Activated CD8-positive, alpha-beta T cell treated with anti-CD3 and anti-CD28 coated beads, Interleukin-2, amount 10 ng/mL, durations not matched to agents 7 days and 5 days (primary cell): ENCODE data around the gene ZBTB17. TPM values are rescaled to one million over a fixed set of nuclear protein-coding genes. Genes with fewer than 3 reads are reported as not detected.
"Not testable (repeated sequence)": the region's sequence is repeated elsewhere in the genome, so short reads cannot be mapped to it uniquely, and the experiment has no call there.

Experiments
- ATAC-seq: fragments of 150-1000 bp; cut with Tn5 transposase; one replicate; pipeline ENCODE4 v1.10.0; 2021; ENCODE audit warnings: moderate library complexity
- CTCF ChIA-PET: fragments of 350-600 bp; sonication (Branson Sonifier 250); formaldehyde crosslinking; loops from one replicate; lab custom pipeline; 2021; ENCODE audit warnings: antibody characterized with exemption; lab: Charles Lee
- POLR2A ChIA-PET: fragments of 350-600 bp; sonication (Branson Sonifier 250); formaldehyde crosslinking; loops from one replicate; lab custom pipeline; 2021; ENCODE audit warnings: antibody characterized with exemption; lab: Charles Lee
- DNase-seq: peaks from one replicate; pipeline ENCODE4 v3.0.0-alpha.2; 2020
- H3K27ac Mint-ChIP-seq: one replicate; pipeline ENCODE4 v1.8.0; 2021; ENCODE audit warnings: mild to moderate bottlenecking, mixed read lengths
- H3K27me3 Mint-ChIP-seq: one replicate; pipeline ENCODE4 v1.8.0; 2021; ENCODE audit warnings: low read depth, mixed read lengths
- H3K36me3 Mint-ChIP-seq: one replicate; pipeline ENCODE4 v1.8.0; 2021; ENCODE audit warnings: low read depth, mixed read lengths
- H3K4me1 Mint-ChIP-seq: one replicate; pipeline ENCODE4 v1.8.0; 2021; ENCODE audit warnings: low read depth, mixed read lengths
- H3K4me3 Mint-ChIP-seq: one replicate; pipeline ENCODE4 v1.8.0; 2021; ENCODE audit warnings: mild to moderate bottlenecking, mixed read lengths
- H3K9me3 Mint-ChIP-seq: one replicate; pipeline ENCODE4 v1.8.0; 2022; ENCODE audit warnings: mixed read lengths; ENCODE audit not compliant: insufficient read depth
- total RNA-seq, 2 experiments: library from RNA; stranded (reverse); gene quantifications; one replicate each; pipeline ENCODE4 v1.2.3, GENCODE V29; 2021

The ZBTB17 gene
- total RNA-seq, 2 experiments from 2014 or later = 32.3 to 33.3 TPM

- Mint-ChIP-seq H3K4me3 (peak overlapping the region; percentile 23), H3K4me1 (peaks cover 41% of the 10 kb centered on the region), H3K27me3 (no peaks in the 10 kb centered on the region), H3K9me3 (no peaks in the 10 kb centered on the region), H3K36me3 (peaks cover 71% of the 10 kb centered on the region), H3K27ac (peak overlapping the region; percentile 41)
- peak; percentile 90 for ATAC-seq
- ChIA-PET POLR2A (no interaction called here), CTCF (interaction anchor here (1.3 to 2.5 kb wide), 2 partner anchors 101 to 104 kb away, joined by 4 to 9 read pairs; no protein-coding TSS in a partner anchor)
- DNase-seq = peak; percentile 85
Measured at GRCh38 chr1:15918962-15919715, 56.8 kb downstream of the ZBTB17 start.

GRCh38 chr1:15916916-15917315, 59.0 kb downstream of the ZBTB17 start:
- peak overlapping the region; percentile 66 for H3K27ac Mint-ChIP-seq
- no peaks in the 10 kb centered on the region for H3K9me3 Mint-ChIP-seq
- ChIA-PET POLR2A (interaction anchor here (0.6 to 1.2 kb wide), 2 partner anchors 20 to 84 kb away, joined by 3 read pairs; no protein-coding TSS in a partner anchor), CTCF (interaction anchor here (0.7 to 2.2 kb wide), 2 partner anchors 47 to 102 kb away, joined by 3 to 11 read pairs; no protein-coding TSS in a partner anchor)
- no peaks in the 10 kb centered on the region for H3K27me3 Mint-ChIP-seq
- H3K4me1 Mint-ChIP-seq = peaks cover 41% of the 10 kb centered on the region
- ATAC-seq (no peak), DNase-seq (no peak)
- H3K4me3 Mint-ChIP-seq = peak overlapping the region; percentile 43
- peaks cover 69% of the 10 kb centered on the region for H3K36me3 Mint-ChIP-seq

GRCh38 chr1:15916417-15916816, 59.5 kb downstream of the ZBTB17 start:
- peak overlapping the region; percentile 66 for H3K27ac Mint-ChIP-seq
- ChIA-PET POLR2A (interaction anchor here (0.9 to 1.2 kb wide), 3 partner anchors 9 to 83 kb away, joined by 3 read pairs; partner anchors contain the start of gene SPEN), CTCF (interaction anchor here (0.7 to 2.2 kb wide), 4 partner anchors 10 to 101 kb away, joined by 3 to 11 read pairs (median 4); no protein-coding TSS in a partner anchor)
- no peaks in the 10 kb centered on the region for H3K27me3 Mint-ChIP-seq
- DNase-seq (no peak), ATAC-seq (peak; percentile 29)
- H3K36me3 Mint-ChIP-seq = peaks cover 66% of the 10 kb centered on the region
- H3K4me1 Mint-ChIP-seq = peaks cover 41% of the 10 kb centered on the region
- H3K9me3 Mint-ChIP-seq = no peaks in the 10 kb centered on the region
- peak overlapping the region; percentile 43 for H3K4me3 Mint-ChIP-seq

- DNase-seq = no peak
- ChIA-PET POLR2A (interaction anchor here (0.9 to 1.2 kb wide), 3 partner anchors 9 to 83 kb away, joined by 3 read pairs; partner anchors contain the start of gene SPEN), CTCF (interaction anchor here (0.7 to 2.2 kb wide), 4 partner anchors 10 to 101 kb away, joined by 3 to 11 read pairs (median 4); no protein-coding TSS in a partner anchor)
- Mint-ChIP-seq H3K27me3 (no peaks in the 10 kb centered on the region), H3K36me3 (peaks cover 67% of the 10 kb centered on the region), H3K9me3 (no peaks in the 10 kb centered on the region), H3K4me3 (peak overlapping the region; percentile 43), H3K27ac (peak overlapping the region; percentile 64), H3K4me1 (peaks cover 41% of the 10 kb centered on the region)
- ATAC-seq = peak; percentile 50
Measured at GRCh38 chr1:15915991-15916390, 59.9 kb downstream of the ZBTB17 start.

- H3K9me3 Mint-ChIP-seq, H3K27ac Mint-ChIP-seq, H3K27me3 Mint-ChIP-seq, H3K4me3 Mint-ChIP-seq, DNase-seq, ATAC-seq, POLR2A ChIA-PET: not testable (repeated sequence)
- H3K4me1 Mint-ChIP-seq = peaks cover 28% of the 10 kb centered on the region
- CTCF ChIA-PET = interaction anchor here (1.5 to 5.2 kb wide), 3 partner anchors 31 to 122 kb away, joined by 3 to 15 read pairs (median 7); no protein-coding TSS in a partner anchor
- H3K36me3 Mint-ChIP-seq = peaks cover 66% of the 10 kb centered on the region
Measured at GRCh38 chr1:15913607-15914006, 62.3 kb downstream of the ZBTB17 start.

GRCh38 chr1:15911927-15912326, 64.0 kb downstream of the ZBTB17 start:
- H3K27ac Mint-ChIP-seq = no peak overlapping the region
- no peaks in the 10 kb centered on the region for H3K27me3 Mint-ChIP-seq
- H3K4me3 Mint-ChIP-seq = no peak overlapping the region
- CTCF ChIA-PET = interaction anchor here (0.8 to 5.2 kb wide), 3 partner anchors 58 to 97 kb away, joined by 3 to 15 read pairs (median 4); no protein-coding TSS in a partner anchor
- POLR2A ChIA-PET = interaction anchor here (1.0 to 1.4 kb wide), 2 partner anchors 40 to 78 kb away, joined by 3 read pairs; no protein-coding TSS in a partner anchor
- ATAC-seq (no peak), DNase-seq (no peak)
- peaks cover 58% of the 10 kb centered on the region for H3K36me3 Mint-ChIP-seq
- H3K9me3 Mint-ChIP-seq = no peaks in the 10 kb centered on the region
- peaks cover 18% of the 10 kb centered on the region for H3K4me1 Mint-ChIP-seq

GRCh38 chr1:15911141-15911540, 64.8 kb downstream of the ZBTB17 start:
- no peak for DNase-seq
- Mint-ChIP-seq H3K27ac (no peak overlapping the region), H3K4me1 (peaks cover 11% of the 10 kb centered on the region), H3K4me3 (no peak overlapping the region), H3K9me3 (no peaks in the 10 kb centered on the region), H3K27me3 (no peaks in the 10 kb centered on the region), H3K36me3 (peaks cover 52% of the 10 kb centered on the region)
- CTCF ChIA-PET = interaction anchor here (1.6 to 5.2 kb wide), 2 partner anchors 96 to 119 kb away, joined by 3 to 15 read pairs; no protein-coding TSS in a partner anchor
- POLR2A ChIA-PET = interaction anchor here (1.4 kb wide), 1 partner anchor 77 kb away, joined by 3 read pairs; no protein-coding TSS in a partner anchor
- ATAC-seq = no peak

- Mint-ChIP-seq H3K9me3 (no peaks in the 10 kb centered on the region), H3K4me1 (peaks cover 2% of the 10 kb centered on the region), H3K36me3 (peaks cover 34% of the 10 kb centered on the region), H3K4me3 (no peak overlapping the region), H3K27ac (no peak overlapping the region), H3K27me3 (no peaks in the 10 kb centered on the region)
- CTCF ChIA-PET = no interaction called here
- ATAC-seq (no peak), DNase-seq (no peak)
- POLR2A ChIA-PET = no interaction called here
Measured at GRCh38 chr1:15908597-15908996, 67.3 kb downstream of the ZBTB17 start.

GRCh38 chr1:15902882-15903281, 73.0 kb downstream of the ZBTB17 start:
- peaks cover 23% of the 10 kb centered on the region for H3K4me1 Mint-ChIP-seq
- ChIA-PET CTCF (no interaction called here), POLR2A (no interaction called here)
- H3K36me3 Mint-ChIP-seq = peaks cover 11% of the 10 kb centered on the region
- ATAC-seq (no peak), DNase-seq (no peak)
- H3K27me3 Mint-ChIP-seq = no peaks in the 10 kb centered on the region
- H3K27ac Mint-ChIP-seq = no peak overlapping the region
- no peak overlapping the region for H3K4me3 Mint-ChIP-seq
- H3K9me3 Mint-ChIP-seq = no peaks in the 10 kb centered on the region

GRCh38 chr1:15900662-15901279, 75.1 kb downstream of the ZBTB17 start:
- H3K9me3 Mint-ChIP-seq = no peaks in the 10 kb centered on the region
- H3K4me3 Mint-ChIP-seq = no peak overlapping the region
- H3K27ac Mint-ChIP-seq = no peak overlapping the region
- ATAC-seq (no peak), DNase-seq (no peak)
- CTCF ChIA-PET = interaction anchor here (0.8 kb wide), 1 partner anchor 86 kb away, joined by 3 read pairs; no protein-coding TSS in a partner anchor
- POLR2A ChIA-PET = no interaction called here
- H3K36me3 Mint-ChIP-seq = peaks cover 13% of the 10 kb centered on the region
- H3K4me1 Mint-ChIP-seq = peaks cover 23% of the 10 kb centered on the region
- H3K27me3 Mint-ChIP-seq = no peaks in the 10 kb centered on the region

- CTCF ChIA-PET = no interaction called here
- ATAC-seq (no peak), DNase-seq (no peak)
- Mint-ChIP-seq H3K4me1 (peaks cover 26% of the 10 kb centered on the region), H3K27me3 (no peaks in the 10 kb centered on the region), H3K4me3 (no peak overlapping the region), H3K27ac (no peak overlapping the region), H3K9me3 (no peaks in the 10 kb centered on the region), H3K36me3 (peaks cover 17% of the 10 kb centered on the region)
- POLR2A ChIA-PET = no interaction called here
Measured at GRCh38 chr1:15899266-15899665, 76.6 kb downstream of the ZBTB17 start.
